RWPE1 (cell line): ENCODE measurements around the gene GPX5.
"Not testable (repeated sequence)": the region's sequence is repeated elsewhere in the genome, so short reads cannot be mapped to it uniquely, and the experiment has no call there.

Experiments
- CTCF ChIA-PET: fragments of 350-600 bp; sonication (Branson Sonifier 250); formaldehyde crosslinking; extraction: SDS; loops from one replicate; lab custom pipeline; 2021; lab: Yijun Ruan, JAX
- POLR2A ChIA-PET: fragments of 400-600 bp; formaldehyde crosslinking; extraction: SDS; loops from one replicate; lab custom pipeline; 2020; ENCODE audit warnings: antibody characterized with exemption; ENCODE audit not compliant: low non-redundant PET; lab: Yijun Ruan, JAX
- DNase-seq: peaks from one replicate; pipeline ENCODE4 v3.0.0; 2012; ENCODE audit warnings: low spot score
- H3K27ac ChIP-seq: fragments of 450-650 bp; 2 replicates; pipeline ENCODE4 v1.5.1; 2017
- CTCF ChIP-seq: fragments of 450-650 bp; conservative IDR thresholded peaks from 2 replicates; pipeline ENCODE4 v1.5.1; 2017; ENCODE audit warnings: low read depth, mild to moderate bottlenecking

GPX5 gene

GRCh38 chr6:28543651-28544610 lies 18.2 kb downstream of the GPX5 start:
- no peak for TF ChIP-seq CTCF
- no peak for DNase-seq
- POLR2A ChIA-PET, result no interaction called here
- H3K27ac ChIP-seq, result no peak overlapping the region
- CTCF ChIA-PET, result interaction anchor here (1.0 kb wide), 2 partner anchors 8 to 293 kb away, joined by 4 to 6 read pairs; no protein-coding TSS in a partner anchor

- ChIA-PET POLR2A (no interaction called here), CTCF (interaction anchor here (0.6 kb wide), 1 partner anchor 605 kb away, joined by 3 read pairs; no protein-coding TSS in a partner anchor)
- TF ChIP-seq CTCF, result no peak
- no peak overlapping the region for H3K27ac ChIP-seq
- no peak for DNase-seq
Measured at GRCh38 chr6:28545955-28546354, 20.3 kb downstream of the GPX5 start.

- DNase-seq, POLR2A ChIA-PET, H3K27ac ChIP-seq, CTCF ChIA-PET: not testable (repeated sequence)
Measured at GRCh38 chr6:28547003-28547402, 21.3 kb downstream of the GPX5 start.

GRCh38 chr6:28551891-28552666 lies 26.4 kb downstream of the GPX5 start:
- H3K27ac ChIP-seq, result no peak overlapping the region
- TF ChIP-seq CTCF, result no peak
- CTCF ChIA-PET, result interaction anchor here (1.0 kb wide), 1 partner anchor 9 kb away, joined by 6 read pairs; no protein-coding TSS in a partner anchor
- no peak for DNase-seq
- POLR2A ChIA-PET, result no interaction called here

GRCh38 chr6:28553384-28553985 lies 27.8 kb downstream of the GPX5 start:
- no peak for DNase-seq
- ChIA-PET CTCF (interaction anchor here (0.8 to 1.3 kb wide), 2 partner anchors 11 kb away, joined by 6 to 7 read pairs; no protein-coding TSS in a partner anchor), POLR2A (no interaction called here)
- TF ChIP-seq CTCF, result no peak
- no peak overlapping the region for H3K27ac ChIP-seq

- ChIA-PET POLR2A (no interaction called here), CTCF (interaction anchor here (1.3 kb wide), 1 partner anchor 12 kb away, joined by 7 read pairs; no protein-coding TSS in a partner anchor)
- no peak for DNase-seq
- no peak overlapping the region for H3K27ac ChIP-seq
- no peak for TF ChIP-seq CTCF
Measured at GRCh38 chr6:28553986-28554881, 28.6 kb downstream of the GPX5 start.
